Dendritic cell treated with granulocyte-macrophage colony-stimulating factor and Interleukin-4, amounts not matched to agents 40 ng/mL and 50 ng/mL, for 4 days (primary cell): ENCODE results near the gene HIGD1C.
"Not testable (repeated sequence)": the region's sequence is repeated elsewhere in the genome, so short reads cannot be mapped to it uniquely, and the experiment has no call there.

Source experiments
- H3K27ac Mint-ChIP-seq: one replicate; pipeline ENCODE4 v1.8.0; 2022; ENCODE audit warnings: mild to moderate bottlenecking, mixed read lengths
- H3K27me3 Mint-ChIP-seq: one replicate; pipeline ENCODE4 v1.8.0; 2022; ENCODE audit warnings: mild to moderate bottlenecking, mixed read lengths
- H3K36me3 Mint-ChIP-seq: one replicate; pipeline ENCODE4 v1.8.0; 2022; ENCODE audit warnings: low read depth, mixed read lengths
- H3K4me1 Mint-ChIP-seq: one replicate; pipeline ENCODE4 v1.8.0; 2022; ENCODE audit warnings: low read depth, mixed read lengths
- H3K4me3 Mint-ChIP-seq: one replicate; pipeline ENCODE4 v1.8.0; 2022; ENCODE audit warnings: mild to moderate bottlenecking, moderate library complexity, mixed read lengths
- H3K9me3 Mint-ChIP-seq: one replicate; pipeline ENCODE4 v1.8.0; 2022; ENCODE audit warnings: mixed read lengths
- intact Hi-C: fragments of 100-400 bp; cut with micrococcal nuclease; formaldehyde crosslinking; loops from one replicate; pipeline ENCODE4 v1.15.0; 2022

HIGD1C gene

GRCh38 chr12:50926415-50926814 lies 25.9 kb upstream of the HIGD1C start:
- Mint-ChIP-seq H3K4me3 (peak overlapping the region; percentile 99), H3K4me1 (peaks cover 52% of the 10 kb centered on the region), H3K27ac (peak overlapping the region; percentile 97), H3K9me3 (no peaks in the 10 kb centered on the region), H3K36me3 (peaks cover 60% of the 10 kb centered on the region), H3K27me3 (no peaks in the 10 kb centered on the region)
- intact Hi-C loops: loop anchor here (5.0 kb wide), 4 partner anchors 81 to 159 kb away; partner anchors contain the start of gene SLC11A2

DNA sequence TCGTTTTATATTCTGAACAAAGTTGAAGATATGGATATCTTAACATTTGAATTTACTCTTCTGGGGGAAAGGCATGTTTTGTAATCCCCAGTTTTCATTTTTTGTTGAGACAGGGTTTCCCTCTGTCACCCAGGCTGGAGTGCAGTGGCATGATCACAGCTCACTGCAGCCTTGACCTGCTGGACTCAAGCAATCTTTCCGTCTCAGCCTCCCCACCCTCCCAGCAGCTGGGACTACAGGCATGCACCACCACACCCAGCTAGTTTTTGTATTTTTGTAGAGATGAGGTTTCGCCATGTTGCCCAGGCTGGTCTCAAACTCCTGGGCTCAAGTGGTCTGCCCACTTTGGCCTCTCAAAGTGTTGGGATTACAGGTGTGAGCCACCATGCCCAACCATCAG lies 25.4 kb upstream of the HIGD1C start:
- intact Hi-C loops: loop anchor here (5.0 kb wide), 4 partner anchors 80 to 160 kb away; partner anchors contain the start of gene SLC11A2
- Mint-ChIP-seq H3K4me1 (peaks cover 57% of the 10 kb centered on the region), H3K27ac (peak overlapping the region; percentile 97), H3K36me3 (peaks cover 65% of the 10 kb centered on the region), H3K4me3 (peak overlapping the region; percentile 99)
- not testable (repeated sequence) for H3K27me3 Mint-ChIP-seq, H3K9me3 Mint-ChIP-seq

DNA sequence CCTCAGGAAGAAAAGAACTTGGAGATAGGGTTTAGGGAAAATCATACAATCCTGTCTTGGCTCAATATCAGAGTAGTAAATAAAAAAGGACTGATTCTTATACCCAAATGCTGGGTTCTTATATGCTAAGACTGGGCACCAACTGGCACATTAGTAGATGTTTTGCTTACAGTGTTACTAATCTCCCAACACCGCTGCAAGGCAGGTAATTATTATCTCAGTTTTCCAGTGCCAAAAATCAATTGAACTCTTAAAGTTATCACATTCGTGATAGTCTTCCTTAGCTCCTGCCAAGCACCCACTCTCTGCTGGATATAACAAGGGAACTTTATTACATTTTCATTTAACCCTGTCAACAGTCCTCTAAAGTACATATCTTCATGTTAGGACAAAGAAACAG lies 25.0 kb upstream of the HIGD1C start:
- Mint-ChIP-seq H3K4me1 (peaks cover 54% of the 10 kb centered on the region), H3K27ac (peak overlapping the region; percentile 97), H3K4me3 (peak overlapping the region; percentile 99), H3K36me3 (peaks cover 67% of the 10 kb centered on the region), H3K9me3 (no peaks in the 10 kb centered on the region), H3K27me3 (no peaks in the 10 kb centered on the region)
- intact Hi-C loops: loop anchor here (5.0 kb wide), 4 partner anchors 80 to 160 kb away; partner anchors contain the start of gene SLC11A2

- intact Hi-C loops: loop anchor here (5.0 kb wide), 4 partner anchors 80 to 160 kb away; partner anchors contain the start of gene SLC11A2
- H3K27ac Mint-ChIP-seq: peak overlapping the region; percentile 97
Observed at GRCh38 chr12:50927766-50928224, 24.5 kb upstream of the HIGD1C start.

DNA sequence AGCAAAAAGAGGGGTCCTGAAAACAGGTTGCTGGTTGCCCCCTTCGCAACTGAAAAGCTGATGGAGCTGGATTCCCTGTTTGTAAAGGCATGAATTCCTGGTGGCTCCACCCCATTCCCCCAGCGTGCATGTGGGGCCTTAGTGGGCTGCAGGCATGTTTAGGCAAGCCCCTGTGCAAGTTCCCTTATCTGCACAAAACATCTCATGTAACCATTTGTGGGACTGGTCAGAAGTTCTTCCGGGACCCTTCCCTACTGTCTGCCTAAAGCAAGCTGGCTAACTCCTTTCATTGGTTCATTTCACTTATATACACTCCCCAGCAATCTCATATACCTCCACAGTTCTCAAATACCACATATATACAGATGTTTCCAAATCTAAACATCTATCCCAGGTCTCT lies 24.0 kb upstream of the HIGD1C start:
- Mint-ChIP-seq H3K36me3 (peaks cover 78% of the 10 kb centered on the region), H3K4me1 (peaks cover 57% of the 10 kb centered on the region)

More at GRCh38 chr12:50927766-50928224, 24.5 kb upstream of the HIGD1C start:
- Mint-ChIP-seq H3K27me3 (no peaks in the 10 kb centered on the region), H3K36me3 (peaks cover 72% of the 10 kb centered on the region), H3K9me3 (no peaks in the 10 kb centered on the region), H3K4me1 (peaks cover 54% of the 10 kb centered on the region), H3K4me3 (peak overlapping the region; percentile 99)

DNA sequence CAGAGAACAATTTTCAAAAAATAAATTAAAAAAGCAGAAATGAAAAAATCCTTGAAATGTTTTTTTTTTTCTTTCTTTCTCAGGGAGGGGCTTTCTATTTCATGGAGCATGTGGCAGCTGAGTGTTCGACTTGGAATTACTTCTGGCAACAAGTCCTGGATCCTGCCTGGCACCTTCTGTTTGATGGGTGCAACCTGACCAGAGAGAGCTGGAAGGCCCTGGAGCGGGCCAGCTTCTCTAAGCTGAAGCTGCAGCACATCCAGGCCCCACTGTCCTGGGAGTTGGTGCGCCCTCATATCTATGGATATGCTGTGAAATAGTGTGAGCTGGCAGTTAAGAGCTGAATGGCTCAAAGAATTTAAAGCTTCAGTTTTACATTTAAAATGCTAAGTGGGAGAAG lies 22.5 kb upstream of the HIGD1C start:
- no peak overlapping the region for H3K4me3 Mint-ChIP-seq
- peaks cover 62% of the 10 kb centered on the region for H3K4me1 Mint-ChIP-seq
- no peaks in the 10 kb centered on the region for H3K27me3 Mint-ChIP-seq
- no peaks in the 10 kb centered on the region for H3K9me3 Mint-ChIP-seq
- H3K36me3 Mint-ChIP-seq: peaks cover 82% of the 10 kb centered on the region
- no peak overlapping the region for H3K27ac Mint-ChIP-seq
- intact Hi-C loops: loop anchor here (5.0 kb wide), 4 partner anchors 77 to 163 kb away; partner anchors contain the start of gene SLC11A2

More for the DNA sequence above, 24.0 kb upstream of the HIGD1C start:
- Mint-ChIP-seq H3K9me3 (no peaks in the 10 kb centered on the region), H3K4me3 (peak overlapping the region; percentile 99), H3K27me3 (no peaks in the 10 kb centered on the region), H3K27ac (peak overlapping the region; percentile 97)
- intact Hi-C loops: loop anchor here (5.0 kb wide), 4 partner anchors 79 to 161 kb away; partner anchors contain the start of gene SLC11A2

DNA sequence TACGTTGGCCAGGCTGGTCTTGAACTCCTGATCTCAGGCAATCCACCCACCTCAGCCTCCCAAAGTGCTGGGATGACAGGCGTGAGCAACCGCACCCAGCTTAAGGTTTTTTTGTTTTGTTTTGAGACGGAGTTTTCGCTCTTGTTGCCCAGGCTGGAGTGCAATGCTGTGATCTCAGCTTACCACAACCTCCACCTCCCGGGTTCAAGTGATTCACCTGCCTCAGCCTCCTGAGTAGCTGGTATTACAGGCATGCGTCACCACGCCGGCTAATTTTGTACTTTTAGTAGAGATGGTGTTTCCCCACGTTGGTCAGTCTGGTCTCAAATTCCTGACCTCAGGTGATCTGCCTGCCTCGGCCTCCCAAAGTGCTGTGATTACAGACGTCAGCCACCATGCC lies 21.9 kb upstream of the HIGD1C start:
- H3K4me3 Mint-ChIP-seq, H3K27me3 Mint-ChIP-seq, intact Hi-C loops, H3K9me3 Mint-ChIP-seq: not testable (repeated sequence)
- Mint-ChIP-seq H3K36me3 (peaks cover 75% of the 10 kb centered on the region), H3K27ac (peak overlapping the region; percentile 50), H3K4me1 (peaks cover 62% of the 10 kb centered on the region)

DNA sequence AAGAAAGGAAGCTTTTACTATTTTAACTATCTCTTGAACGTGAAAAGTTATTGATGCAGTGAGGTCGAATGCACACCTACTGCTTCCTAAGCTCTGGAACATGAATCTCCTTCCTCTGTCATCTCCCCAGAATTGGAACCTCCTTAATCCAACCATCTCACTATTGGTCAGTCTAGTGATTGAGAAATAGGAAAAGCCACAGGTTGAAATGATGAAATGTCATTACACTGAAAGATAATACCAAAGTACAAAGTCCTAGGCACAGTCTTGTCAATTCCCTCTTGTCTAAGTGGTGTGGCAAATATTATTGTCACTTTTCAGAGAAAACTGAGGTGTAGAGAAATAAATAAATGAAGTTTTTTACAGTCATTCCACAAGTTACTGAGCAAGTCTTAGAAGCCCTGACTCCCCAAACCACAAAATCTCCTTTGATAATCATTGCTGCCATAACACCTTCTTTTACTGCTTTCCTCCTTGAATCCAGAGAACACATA lies 19.5 kb upstream of the HIGD1C start:
- Mint-ChIP-seq H3K27me3 (no peaks in the 10 kb centered on the region), H3K4me1 (peaks cover 68% of the 10 kb centered on the region), H3K9me3 (no peaks in the 10 kb centered on the region), H3K27ac (peak overlapping the region; percentile 79), H3K4me3 (no peak overlapping the region), H3K36me3 (peaks cover 70% of the 10 kb centered on the region)
- intact Hi-C loops: no loop called here

- Mint-ChIP-seq H3K4me1 (peaks cover 60% of the 10 kb centered on the region), H3K9me3 (no peaks in the 10 kb centered on the region), H3K27me3 (no peaks in the 10 kb centered on the region), H3K27ac (peak overlapping the region; percentile 79), H3K36me3 (peaks cover 70% of the 10 kb centered on the region), H3K4me3 (peak overlapping the region; percentile 2)
- intact Hi-C loops: no loop called here
Observed at GRCh38 chr12:50933459-50934124, 18.8 kb upstream of the HIGD1C start.

GRCh38 chr12:50934371-50934851 lies 17.9 kb upstream of the HIGD1C start:
- H3K27ac Mint-ChIP-seq: peak overlapping the region; percentile 79
- peaks cover 66% of the 10 kb centered on the region for H3K36me3 Mint-ChIP-seq
- no peaks in the 10 kb centered on the region for H3K27me3 Mint-ChIP-seq
- no peaks in the 10 kb centered on the region for H3K9me3 Mint-ChIP-seq
- H3K4me3 Mint-ChIP-seq: peak overlapping the region; percentile 30
- intact Hi-C loops: no loop called here
- H3K4me1 Mint-ChIP-seq: peaks cover 54% of the 10 kb centered on the region

DNA sequence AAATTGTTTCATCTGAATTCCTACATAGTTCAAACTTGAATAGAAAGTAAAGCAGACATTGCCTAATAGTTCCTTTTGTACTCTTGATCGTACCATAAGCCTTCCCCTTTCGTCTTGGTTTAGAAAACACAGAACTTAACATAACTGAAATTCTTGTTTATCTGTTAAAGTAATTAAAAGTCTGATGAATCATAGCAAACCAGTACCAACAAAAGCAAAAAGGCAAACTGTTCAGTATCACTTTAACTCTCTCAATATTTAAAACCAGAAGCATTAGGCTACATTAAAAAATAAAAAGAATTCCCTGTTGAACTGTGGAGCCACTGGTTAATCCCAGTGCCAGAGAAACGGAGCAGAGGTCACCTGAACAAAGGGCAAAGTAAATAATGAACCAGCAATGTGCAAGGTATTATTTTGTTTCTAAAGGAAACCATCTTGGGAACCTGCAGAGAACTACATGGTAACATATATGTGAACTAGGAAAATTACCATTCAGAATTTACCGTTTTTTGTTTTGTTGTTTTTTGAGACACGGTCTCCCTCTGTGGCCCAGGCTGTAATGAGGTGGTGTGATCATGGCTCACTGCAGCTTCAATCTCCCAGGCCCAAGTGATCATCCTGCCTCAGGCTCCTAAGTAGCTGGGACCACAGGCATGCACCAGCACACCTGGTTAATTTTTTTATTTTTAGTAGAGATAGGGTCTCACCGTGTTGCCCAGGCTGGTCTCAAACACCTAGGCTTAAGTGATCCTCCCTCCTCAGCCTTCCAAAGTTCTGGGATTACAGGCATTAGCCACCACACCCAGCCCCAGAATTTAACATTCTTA lies 17.1 kb upstream of the HIGD1C start:
- Mint-ChIP-seq H3K36me3 (peaks cover 58% of the 10 kb centered on the region), H3K4me1 (peaks cover 46% of the 10 kb centered on the region), H3K4me3 (peak overlapping the region; percentile 13), H3K27ac (peak overlapping the region; percentile 79), H3K9me3 (no peaks in the 10 kb centered on the region), H3K27me3 (no peaks in the 10 kb centered on the region)
- intact Hi-C loops: no loop called here

- peak overlapping the region; percentile 79 for H3K27ac Mint-ChIP-seq
Observed at GRCh38 chr12:50936821-50937530, 15.4 kb upstream of the HIGD1C start.

DNA sequence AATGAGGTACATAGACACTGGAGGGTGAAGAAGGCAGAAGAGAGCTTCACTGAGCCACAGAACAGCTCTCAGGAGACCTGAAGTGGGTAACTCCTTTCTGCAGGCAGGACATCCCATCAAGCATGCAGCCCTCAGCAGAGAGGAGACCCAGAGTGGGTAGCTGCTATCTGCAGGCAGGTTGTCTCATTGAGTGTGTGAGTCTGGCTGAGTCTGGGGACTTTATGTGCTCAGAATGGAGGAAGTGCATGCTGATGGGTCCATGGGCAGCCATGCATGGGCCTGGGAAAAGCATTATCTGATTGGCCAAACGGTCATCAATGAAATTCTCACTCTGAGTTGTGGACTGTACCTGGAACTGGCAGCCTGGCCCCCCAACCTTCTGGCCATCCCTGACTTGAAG lies 14.7 kb upstream of the HIGD1C start:
- no peak overlapping the region for H3K27ac Mint-ChIP-seq
- H3K9me3 Mint-ChIP-seq: no peaks in the 10 kb centered on the region
- intact Hi-C loops: no loop called here
- no peak overlapping the region for H3K4me3 Mint-ChIP-seq
- peaks cover 36% of the 10 kb centered on the region for H3K36me3 Mint-ChIP-seq
- no peaks in the 10 kb centered on the region for H3K27me3 Mint-ChIP-seq
- peaks cover 41% of the 10 kb centered on the region for H3K4me1 Mint-ChIP-seq

More at GRCh38 chr12:50936821-50937530, 15.4 kb upstream of the HIGD1C start:
- Mint-ChIP-seq H3K27me3 (no peaks in the 10 kb centered on the region), H3K36me3 (peaks cover 40% of the 10 kb centered on the region), H3K9me3 (no peaks in the 10 kb centered on the region), H3K4me1 (peaks cover 38% of the 10 kb centered on the region), H3K4me3 (no peak overlapping the region)
- intact Hi-C loops: no loop called here
